ENCODE results near the gene LRRC4C.
"Not testable (repeated sequence)": the region's sequence is repeated elsewhere in the genome, so short reads cannot be mapped to it uniquely, and the experiment has no call there.

Gene LRRC4C

DNA sequence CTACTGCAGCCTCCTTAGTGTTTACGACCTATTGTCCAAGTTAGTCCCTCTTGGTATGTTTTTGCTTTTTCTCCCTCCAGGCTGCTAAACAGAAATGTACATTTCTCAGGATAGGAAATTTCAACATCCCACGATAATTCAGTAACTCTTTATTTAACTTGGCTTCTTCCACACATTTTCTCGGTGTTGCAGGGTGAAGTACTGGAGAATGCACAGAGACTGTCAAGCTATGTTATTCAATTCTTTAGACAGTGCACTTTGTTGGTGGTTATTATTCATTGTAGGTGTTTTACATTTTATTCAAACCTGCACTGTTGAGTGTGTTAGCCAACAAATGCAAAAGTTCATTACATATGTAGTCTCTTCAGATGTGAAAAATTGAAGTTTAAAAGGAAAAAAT is 839.8 kb downstream of the LRRC4C start:
- no peak for DNase-seq

DNA sequence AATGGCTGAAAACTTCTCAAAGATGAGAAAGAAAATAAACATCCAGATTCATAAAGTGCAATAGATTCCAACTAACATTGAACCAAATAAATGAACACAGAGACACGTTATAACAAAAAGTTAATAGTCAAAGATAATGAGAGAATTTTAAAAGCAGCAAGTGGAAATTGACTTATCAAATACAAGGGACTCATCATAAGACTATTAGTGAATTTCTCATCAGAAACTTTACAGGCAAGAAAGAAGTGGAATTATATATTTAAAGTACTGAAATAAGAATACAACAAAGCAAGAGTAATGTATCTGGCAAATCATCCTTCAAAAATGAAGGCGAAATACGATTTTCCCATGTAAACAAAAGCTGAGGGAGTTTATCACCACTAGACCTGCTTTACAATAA is 852.7 kb downstream of the LRRC4C start:
- DNase-seq: no peak

DNA sequence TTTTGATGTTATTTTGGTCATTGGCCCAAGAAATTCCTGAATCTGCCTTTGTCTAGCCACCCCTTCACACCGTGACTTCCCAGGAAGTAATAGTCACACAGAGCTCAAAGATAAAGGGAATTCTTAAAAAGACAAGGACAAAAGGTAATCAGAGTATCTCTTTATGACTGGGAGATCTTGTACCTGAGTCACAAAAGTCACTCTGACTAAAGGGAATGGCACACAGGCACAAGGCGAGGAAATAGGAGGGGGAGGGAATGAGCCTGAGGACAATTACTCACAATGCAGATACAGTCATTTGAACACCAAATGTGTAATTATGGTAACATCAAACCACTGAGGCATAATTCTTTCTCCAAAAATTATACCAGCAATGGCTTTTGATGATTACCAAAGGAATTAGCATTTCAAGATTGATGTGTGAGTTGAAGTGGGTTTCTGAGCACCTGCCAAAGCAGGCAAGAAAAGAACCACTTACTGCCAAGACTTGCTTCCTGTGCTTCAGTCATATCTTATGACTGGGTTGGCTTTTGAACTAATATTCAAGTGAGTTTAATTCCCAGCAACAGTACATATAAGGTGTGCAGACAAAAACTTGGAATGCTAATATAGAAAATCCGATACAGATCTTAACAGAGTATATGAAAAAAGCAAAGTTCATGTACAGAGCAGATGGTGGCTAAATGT is 856.4 kb downstream of the LRRC4C start:
- no peak for DNase-seq

DNA sequence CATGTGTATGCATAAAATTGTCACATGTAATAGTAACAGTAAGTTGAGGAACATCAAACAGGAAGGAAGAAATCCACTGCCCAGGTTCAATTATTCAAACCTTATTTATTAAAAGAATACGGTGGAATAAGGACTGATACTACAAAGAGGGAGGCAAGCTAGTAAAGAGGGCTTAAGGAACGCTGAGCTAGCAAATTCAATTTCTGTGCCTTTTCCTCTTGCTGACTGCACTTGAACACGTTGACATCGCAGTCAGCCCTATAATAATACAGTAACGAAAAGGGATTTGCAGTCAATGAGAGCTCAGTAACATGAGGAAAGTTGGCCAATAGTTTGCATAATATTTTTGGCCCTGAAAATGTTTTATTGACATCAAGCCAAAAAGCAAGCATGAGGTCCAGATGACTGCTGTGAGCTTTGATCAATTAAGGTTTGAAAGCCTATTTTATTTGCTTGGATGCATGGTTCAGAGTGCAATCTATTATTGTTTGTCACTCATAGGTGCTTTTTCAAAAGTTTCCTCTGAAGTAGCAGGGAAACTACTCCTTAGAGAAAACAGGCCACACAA is 861.8 kb downstream of the LRRC4C start:
- DNase-seq: no peak

DNA sequence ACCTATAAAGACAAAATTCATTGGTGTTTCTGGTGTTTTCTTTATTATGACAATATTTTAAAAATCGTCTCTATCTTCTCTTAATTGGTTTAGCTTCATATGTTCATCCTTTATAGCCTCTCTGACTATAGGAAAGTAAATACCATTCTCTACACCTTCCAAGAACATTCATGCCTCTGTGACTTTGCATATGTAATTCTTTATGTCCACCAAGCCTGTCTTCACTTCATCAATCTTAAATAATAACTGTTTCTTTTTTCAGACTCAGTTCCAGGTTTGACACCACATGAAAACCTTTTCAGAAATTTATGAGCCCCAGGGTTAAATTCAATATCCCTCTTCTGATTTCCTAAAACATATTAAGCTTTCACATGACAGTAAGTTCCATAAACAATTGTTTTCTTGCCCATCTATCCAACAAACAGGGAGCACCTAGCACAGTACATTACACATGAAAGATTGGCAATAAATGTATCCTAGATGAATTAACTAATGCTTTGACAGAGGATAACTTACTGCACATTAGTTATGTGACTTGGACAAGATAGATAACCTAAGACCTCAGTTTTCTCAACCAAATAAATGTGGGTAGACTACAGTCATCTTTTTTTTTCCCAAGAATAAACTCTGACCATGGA is 886.1 kb downstream of the LRRC4C start:
- DNase-seq: no peak

DNA sequence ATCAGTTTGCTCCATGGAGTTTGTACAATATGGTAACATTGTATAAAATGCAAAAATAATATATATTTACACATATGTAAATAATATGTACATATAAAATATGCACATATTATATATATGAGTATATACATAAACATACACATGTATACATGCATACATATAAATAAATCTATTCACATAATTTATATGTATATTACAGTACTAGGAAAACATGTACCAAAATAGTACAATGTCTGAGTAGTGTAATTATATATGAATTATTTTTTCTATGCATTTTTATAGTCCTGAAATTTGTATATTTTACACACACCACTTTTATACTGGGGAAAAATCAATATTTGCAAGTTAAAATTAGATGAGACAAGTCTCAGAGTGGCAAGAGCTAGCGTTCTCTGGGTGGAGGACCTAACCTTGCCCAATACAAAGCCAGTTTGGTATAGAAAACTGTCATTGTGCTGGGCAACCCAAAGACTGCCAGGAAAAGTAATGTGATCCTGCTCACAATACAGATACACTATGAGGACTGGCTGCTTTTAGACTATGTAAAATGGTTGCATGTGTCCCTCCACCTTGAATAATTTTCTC is 889.4 kb downstream of the LRRC4C start:
- no peak for DNase-seq

DNA sequence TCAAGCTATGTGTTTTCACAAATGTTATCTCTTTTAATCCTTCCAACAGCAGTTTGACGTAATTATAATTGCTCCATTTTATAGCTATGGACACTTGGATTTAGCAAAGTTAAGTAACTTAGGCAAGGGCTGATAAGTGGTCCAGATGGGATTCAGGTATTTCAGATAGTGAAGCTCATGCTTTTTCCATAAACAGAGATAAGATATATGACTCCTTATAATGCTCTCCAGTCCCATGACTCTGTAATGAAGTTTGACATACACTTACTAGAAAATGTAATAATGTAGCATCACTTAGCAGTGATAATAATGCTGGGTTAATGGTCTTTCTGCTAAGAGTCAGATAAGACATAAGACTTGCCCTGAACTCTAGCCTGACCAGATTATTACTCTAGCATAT is 892.1 kb downstream of the LRRC4C start:
- DNase-seq: no peak

DNA sequence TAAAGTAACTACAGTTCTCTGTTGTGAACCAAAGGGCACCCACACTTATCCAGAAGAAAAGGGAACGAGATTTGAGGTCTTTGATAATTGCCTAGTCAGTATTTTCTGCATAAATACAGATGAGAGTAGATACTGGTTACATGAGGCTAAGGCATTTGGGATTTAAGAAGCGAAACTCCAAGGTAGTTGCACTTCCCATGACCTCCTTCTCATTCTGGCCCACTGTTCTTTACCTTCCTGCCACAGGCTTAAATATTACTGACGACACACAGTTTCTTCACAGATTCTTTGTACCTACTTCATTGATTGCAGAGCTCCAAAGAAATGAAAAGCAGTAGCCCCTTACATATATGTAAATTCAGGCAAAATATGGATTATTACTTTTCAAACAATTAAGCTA is 915.3 kb downstream of the LRRC4C start:
- DNase-seq: no peak

DNA sequence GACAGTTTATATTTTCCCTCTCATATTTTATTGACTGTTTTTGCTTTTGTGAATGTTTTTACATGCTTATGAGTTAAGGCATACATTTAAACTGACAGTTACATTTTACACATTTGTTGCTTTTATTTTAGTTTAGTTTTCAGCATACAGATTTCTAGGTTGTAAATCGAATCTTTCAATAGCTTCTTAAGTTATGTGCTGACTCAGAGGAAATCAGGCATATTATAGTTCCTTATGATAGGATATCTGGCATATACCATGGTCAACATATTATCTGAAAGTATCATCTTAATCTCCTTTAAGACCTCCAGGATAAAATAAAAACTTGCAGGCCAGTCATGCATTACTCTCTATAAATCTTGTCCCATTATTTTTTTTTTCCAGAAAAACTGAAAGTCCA is 916.6 kb downstream of the LRRC4C start:
- DNase-seq: no peak

DNA sequence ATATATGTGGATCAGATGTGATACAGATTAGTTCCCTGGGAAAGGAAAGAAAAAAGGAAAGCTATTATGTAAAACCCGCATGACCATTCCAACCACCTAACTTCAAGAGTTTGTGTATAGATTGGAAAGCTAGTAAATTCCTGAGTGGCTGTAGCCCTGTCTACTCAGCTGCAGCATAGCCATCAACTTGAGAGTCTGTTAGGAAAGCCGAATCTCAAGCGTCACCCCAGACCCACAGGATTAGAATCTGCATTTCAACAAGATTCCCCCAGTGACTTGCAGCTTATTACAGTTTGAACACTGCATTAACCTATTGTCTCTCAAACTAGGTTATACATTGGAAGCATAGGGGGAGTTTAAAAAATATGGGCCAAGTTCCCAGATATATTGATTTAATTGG is 921.7 kb downstream of the LRRC4C start:
- DNase-seq: no peak

DNA sequence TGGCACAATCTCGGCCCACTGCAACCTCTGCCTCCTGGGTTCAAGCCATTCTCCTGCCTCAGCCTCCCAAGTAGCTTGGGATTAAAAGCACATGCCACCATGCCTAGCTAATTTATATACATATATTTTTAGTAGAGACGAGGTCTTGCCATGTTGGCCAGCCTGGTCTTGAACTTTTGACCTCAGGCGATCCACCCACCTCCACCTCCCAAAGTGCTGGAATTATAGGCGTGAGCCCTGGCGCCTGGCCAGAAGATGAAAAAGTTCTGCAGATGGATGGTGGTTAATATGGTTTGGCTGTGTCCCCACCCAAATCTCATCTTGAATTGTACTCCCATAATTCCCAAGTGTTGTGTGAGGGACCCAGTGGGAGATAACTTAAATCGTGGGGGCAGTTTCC is 937.4 kb downstream of the LRRC4C start:
- not testable (repeated sequence) for DNase-seq

DNA sequence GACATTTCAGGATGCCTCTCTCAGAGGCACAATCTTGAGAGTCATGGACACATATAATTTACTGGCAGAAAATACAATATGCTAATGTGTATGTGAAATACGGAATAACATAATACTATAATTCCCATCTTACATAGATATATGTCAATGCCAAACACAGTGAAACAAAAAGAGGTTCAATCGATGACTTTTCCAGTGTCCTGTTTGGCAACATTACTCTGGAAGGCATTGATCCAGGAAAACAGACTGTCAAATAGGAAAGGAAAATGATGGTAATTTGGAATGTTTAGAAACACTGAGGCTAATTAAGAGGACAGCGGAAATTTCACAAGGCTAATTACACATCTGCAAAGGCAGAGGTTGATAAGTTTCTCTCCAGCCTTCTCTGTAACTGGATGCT is 942.3 kb downstream of the LRRC4C start:
- DNase-seq: no peak

DNA sequence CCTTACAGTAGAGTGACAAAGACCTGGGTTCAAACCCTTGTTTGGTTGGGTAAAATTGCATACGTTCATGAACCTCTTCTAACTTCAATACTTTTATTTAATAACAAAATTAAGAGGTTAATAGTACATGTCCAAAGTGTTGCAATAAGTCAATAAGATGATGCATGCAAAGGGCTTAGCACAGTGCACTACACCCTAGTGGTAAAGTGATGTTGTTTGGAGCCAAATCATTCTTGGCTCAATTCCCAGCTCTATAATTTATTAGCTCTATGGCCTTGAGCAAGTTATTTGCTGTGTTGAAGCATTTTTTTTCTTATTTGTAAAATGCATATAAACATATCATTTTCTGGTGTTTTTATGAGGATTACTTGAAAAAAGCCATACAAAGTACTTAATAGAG is 945.3 kb downstream of the LRRC4C start:
- no peak for DNase-seq

DNA sequence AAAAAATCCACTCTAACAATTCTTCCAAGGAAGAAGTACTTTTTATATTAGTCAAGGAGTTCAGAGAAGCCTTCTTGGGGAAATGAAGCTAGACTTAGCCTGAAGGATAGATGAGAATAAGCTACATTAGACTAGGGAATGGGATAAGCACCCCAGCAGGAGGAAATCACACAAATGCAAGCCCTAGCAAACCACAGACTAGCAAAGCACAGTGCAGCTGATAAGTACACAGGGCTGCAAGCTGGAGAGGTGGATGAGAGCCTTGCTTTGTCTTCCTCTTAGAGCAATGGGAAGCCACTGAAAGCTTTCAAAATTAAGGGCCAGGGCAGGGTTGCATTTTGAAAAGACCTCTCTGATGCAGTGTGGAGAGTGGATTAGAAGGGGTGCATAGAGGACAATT is 946.2 kb downstream of the LRRC4C start:
- DNase-seq: no peak

DNA sequence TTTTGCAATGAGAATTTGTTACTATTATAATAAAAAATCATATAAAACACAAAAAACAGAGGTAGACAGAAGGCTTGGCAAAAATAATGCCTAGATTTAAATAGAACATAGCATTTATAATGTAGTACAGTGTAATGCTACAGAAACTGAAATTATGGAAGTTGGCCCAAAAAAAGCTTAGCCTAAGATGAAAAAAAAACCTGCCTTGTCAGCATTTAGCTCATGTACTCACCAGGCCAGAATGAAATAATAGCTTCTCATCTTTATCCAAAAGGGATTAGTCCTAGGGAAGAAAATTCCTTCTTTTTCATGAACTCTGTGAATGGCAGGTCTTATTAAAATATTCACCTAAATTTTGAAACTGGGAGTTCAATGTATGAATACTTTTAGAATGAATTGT is 951.1 kb downstream of the LRRC4C start:
- DNase-seq: no peak

DNA sequence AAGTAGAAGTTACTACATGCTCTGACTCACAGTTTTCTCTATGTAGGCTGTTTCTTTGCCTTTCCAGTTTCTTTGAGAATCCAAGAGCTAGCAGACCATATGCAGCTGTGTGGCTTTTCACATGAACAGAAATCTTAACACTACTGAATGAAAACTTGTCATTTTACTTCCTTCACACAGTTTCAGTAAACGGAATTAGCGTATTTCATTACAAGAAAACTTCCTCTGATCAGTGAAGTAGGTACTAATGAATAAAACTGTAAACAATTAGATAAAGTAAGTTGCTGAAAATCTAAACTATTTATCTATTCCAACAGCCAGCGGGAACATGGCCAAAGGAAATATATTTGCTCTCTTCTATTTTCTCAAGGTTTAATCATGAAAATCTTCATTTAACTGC is 953.2 kb downstream of the LRRC4C start:
- no peak for DNase-seq

DNA sequence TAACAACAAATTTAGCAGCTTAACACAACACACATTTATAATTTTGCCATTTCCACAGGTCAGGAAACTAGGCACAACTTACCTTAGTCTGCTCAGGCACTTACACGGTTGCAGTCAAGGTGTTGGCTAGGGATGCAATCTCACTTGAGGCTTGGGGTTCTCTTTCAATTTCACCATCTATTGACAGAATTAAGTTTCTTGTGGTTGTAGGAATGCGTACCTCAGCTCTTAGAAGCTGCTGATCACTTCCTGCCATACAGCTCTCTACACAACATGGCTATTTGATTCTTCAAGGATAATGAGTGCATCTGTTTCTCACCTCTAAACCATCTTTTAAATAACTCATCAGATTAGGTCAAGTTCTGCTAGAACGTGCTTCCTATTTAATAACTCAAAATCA is 968.1 kb downstream of the LRRC4C start:
- DNase-seq: no peak

DNA sequence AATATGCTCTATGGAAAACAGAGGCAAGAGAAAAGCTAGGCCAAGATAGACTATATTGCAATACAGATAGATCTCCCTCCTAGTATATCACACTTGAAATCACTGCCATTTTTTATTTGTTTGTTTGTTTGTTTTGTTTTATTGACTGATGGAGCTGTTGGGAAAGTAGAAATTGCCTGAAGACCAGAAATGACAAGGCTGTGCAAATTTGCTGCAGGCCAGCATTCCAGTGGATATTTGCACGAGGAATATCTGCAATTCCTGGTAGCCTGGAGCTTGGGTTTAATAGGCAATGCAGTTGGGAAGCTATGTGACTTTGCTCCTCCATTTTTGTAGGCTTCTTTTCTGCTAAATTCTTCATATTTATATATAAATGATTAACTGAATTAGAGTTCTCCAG is 991.7 kb downstream of the LRRC4C start:
- no peak for DNase-seq

DNA sequence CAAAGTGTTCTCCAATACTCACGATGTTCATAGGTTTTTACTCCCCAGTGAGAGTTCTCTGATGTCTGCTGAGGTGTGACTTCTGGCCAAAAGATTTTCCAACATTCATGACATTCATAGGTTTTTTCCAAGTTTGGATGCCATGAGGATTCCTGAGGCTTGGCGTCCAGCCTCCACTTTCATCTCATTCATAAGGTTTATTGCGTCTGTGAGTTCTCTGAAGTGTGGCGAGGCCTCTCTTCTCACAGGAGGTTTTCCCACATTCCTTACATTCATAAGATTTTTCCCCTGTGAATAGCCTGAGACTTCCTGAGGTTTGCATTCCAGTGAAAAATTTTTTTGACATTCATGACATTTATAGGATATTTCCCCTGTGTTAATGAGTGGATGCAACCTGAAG is 1014.1 kb downstream of the LRRC4C start:
- no peak for DNase-seq

DNA sequence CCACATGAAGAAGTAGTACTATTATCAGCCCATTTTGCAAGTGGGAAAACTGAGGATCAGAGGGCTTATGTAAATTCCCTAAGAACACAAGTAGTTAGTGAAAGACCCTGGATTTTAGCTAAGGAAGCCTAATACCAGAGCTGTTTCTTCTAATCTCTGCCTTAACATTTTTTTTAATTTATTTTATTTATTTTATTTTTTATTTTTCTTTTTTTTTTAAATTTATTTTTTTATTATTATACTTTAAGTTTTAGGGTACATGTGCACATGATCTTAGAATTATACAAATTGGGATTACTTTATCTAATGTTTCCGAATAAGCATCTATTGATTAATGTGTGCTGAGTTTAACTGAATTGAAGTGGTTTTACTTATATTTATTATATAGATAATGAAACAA is 1015.3 kb downstream of the LRRC4C start:
- DNase-seq: no peak

DNA sequence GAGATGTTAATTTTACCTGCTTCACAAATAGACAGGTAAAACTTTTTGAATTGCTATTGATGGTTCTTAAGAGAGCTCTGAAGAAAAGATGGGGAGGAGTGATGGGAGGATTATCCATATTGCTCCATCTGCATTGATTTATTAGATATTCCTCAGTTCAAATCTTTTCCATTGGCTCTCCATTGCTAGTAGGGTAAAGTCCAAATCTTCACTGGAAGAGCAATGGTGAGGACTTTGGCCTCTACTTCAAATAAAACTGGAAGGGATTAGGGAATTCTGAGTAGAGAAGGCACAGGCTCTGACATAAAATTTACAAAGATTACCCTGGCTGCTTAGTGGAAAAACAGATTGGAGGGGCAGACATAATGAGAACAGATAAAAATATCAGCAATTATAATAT is 1024.1 kb downstream of the LRRC4C start:
- DNase-seq: no peak

DNA sequence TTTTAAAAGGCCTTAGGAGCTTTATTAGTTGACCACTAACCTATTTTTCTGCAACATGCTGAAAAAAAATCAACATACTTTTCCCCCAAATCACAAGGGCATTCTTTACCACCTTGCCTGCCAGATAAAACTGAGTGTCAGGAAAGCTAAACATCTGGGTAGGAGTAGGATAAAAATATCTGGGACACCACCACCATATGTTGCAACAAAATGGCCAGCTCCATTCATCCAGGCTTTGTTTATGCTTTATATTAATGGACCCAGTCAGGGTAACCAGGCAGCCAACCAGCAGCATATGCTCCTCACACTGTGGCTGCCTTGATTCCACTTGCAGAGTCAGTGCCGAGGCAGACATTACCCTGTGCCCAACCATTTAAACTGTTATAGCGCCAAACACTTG is 1024.5 kb downstream of the LRRC4C start:
- no peak for DNase-seq

DNA sequence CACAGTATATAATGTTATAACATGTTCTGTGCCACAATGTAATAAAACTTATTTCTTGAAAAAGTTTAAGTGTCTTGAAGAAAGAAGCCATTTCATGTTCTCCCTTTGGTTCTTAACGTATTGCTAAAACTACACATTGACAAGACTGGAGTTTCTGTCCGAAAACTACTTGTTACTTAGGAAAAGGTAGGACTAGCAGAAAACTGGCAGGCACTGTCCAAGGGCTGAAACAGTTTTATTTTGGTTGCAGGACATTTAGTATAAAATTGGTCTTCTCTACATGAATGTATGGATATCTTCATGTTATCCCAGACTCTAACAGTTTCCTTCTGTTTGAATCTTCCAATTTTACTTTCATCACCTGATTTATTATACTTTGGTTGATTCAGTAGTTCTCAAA is 1027.1 kb downstream of the LRRC4C start:
- DNase-seq: no peak

DNA sequence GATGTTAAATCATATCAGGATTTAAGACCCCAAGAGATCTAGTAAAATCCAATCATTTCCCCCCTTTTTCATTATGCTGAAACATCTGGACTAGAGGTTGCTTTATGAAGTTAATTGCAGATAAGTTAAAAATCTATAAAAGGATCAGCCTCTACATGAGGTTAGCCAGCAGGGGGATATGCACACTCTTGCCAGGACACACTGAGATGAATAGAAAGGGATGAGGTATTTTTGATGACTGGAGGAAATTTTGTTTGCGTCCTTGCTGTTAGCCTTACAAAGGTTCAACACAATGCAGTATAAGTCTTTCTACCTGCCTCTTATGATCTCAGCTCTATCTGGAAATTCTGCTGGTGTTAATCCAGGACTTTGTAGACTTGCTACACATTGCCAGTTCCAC is 1034.3 kb downstream of the LRRC4C start:
- no peak for DNase-seq
